K562 (cell line): ENCODE results near the gene ANXA4. TPM values are rescaled to one million over a fixed set of nuclear protein-coding genes. Genes with fewer than 3 reads are reported as not detected.

Source experiments
- CBX3 ChIP-seq, 2 experiments: IDR thresholded peaks; 1 replicate in 1 of 2; 2 replicates in 1 of 2; pipeline ENCODE4 v1.6.1; 2012; ENCODE audit warnings: inconsistent platforms in 2 of 2, low read length in 2 of 2, borderline replicate concordance in 1 of 2, control low read depth in 1 of 2
- CCNT2 ChIP-seq: IDR thresholded peaks from 2 replicates; pipeline ENCODE4 v1.6.1; 2011; ENCODE audit warnings: borderline replicate concordance, low read depth, mild to moderate bottlenecking, moderate library complexity, mixed read lengths, low read length; ENCODE audit not compliant: insufficient read length; ENCODE audit errors: extremely low read depth
- CTBP1 ChIP-seq: fragments of 450-650 bp; IDR thresholded peaks from 2 replicates; pipeline ENCODE4 v1.6.1; 2016; ENCODE audit warnings: borderline replicate concordance
- E2F6 ChIP-seq, 2 experiments: IDR thresholded peaks; 2 replicates each; pipeline ENCODE4 v1.6.1; 2011; ENCODE audit warnings: borderline replicate concordance in 1 of 2, control low read depth in 1 of 2, low read depth in 1 of 2, low read length in 1 of 2, mild to moderate bottlenecking in 1 of 2, mixed read lengths in 1 of 2, moderate library complexity in 1 of 2; ENCODE audit not compliant: insufficient read depth in 1 of 2, insufficient read length in 1 of 2, poor library complexity in 1 of 2, severe bottlenecking in 1 of 2; ENCODE audit errors: extremely low read depth in 1 of 2
- ESRRA ChIP-seq: fragments of 450-650 bp; IDR thresholded peaks from 2 replicates; pipeline ENCODE4 v1.6.1; 2014; ENCODE audit warnings: low read depth, mild to moderate bottlenecking, moderate library complexity, borderline replicate concordance
- HDAC3 ChIP-seq: fragments of 450-650 bp; IDR thresholded peaks from 2 replicates; pipeline ENCODE4 v1.6.1; 2018; ENCODE audit warnings: borderline replicate concordance, mild to moderate bottlenecking, moderate library complexity; ENCODE audit not compliant: partially characterized antibody
- MTA3 ChIP-seq: fragments of 450-650 bp; formaldehyde crosslinking; IDR thresholded peaks from 2 replicates; pipeline ENCODE4 v1.6.1; 2017; ENCODE audit warnings: mild to moderate bottlenecking, borderline replicate concordance
- NFXL1 ChIP-seq: fragments of 450-650 bp; formaldehyde crosslinking; IDR thresholded peaks from 2 replicates; pipeline ENCODE4 v1.4.0; 2021; ENCODE audit warnings: mild to moderate bottlenecking
- NR3C1 ChIP-seq: sonication (generic); formaldehyde crosslinking; IDR thresholded peaks from 2 replicates; pipeline ENCODE4 v1.8.1; 2022; ENCODE audit warnings: missing genetic modification reagents
- OTX1 ChIP-seq: fragments of 450-650 bp; formaldehyde crosslinking; IDR thresholded peaks from 2 replicates; pipeline ENCODE4 v1.4.0; 2022; ENCODE audit warnings: mild to moderate bottlenecking
- RAD51 ChIP-seq: fragments of 450-650 bp; IDR thresholded peaks from 2 replicates; pipeline ENCODE4 v1.7.1; 2016; ENCODE audit warnings: low read depth, mild to moderate bottlenecking, borderline replicate concordance
- RBBP5 ChIP-seq: fragments of 200-600 bp; sonication (generic); IDR thresholded peaks from 2 replicates; pipeline ENCODE4 v1.6.1; 2012; ENCODE audit warnings: borderline replicate concordance, mild to moderate bottlenecking, low read length, control low read depth, inconsistent platforms; ENCODE audit not compliant: insufficient read depth, poor library complexity, severe bottlenecking
- RBM14 ChIP-seq: fragments of 200-400 bp; formaldehyde crosslinking; IDR thresholded peaks from 2 replicates; pipeline ENCODE4 v1.6.1; 2018; ENCODE audit warnings: low read depth, mild to moderate bottlenecking, low read length, moderate library complexity, borderline replicate concordance; ENCODE audit not compliant: insufficient read depth
- SFPQ ChIP-seq: fragments of 200-400 bp; formaldehyde crosslinking; IDR thresholded peaks from 2 replicates; pipeline ENCODE4 v1.6.1; 2017; ENCODE audit warnings: mild to moderate bottlenecking, low read depth, low read length, moderate library complexity
- SPI1 ChIP-seq: IDR thresholded peaks from 2 replicates; pipeline ENCODE4 v1.6.1; 2011; ENCODE audit warnings: low read depth, low read length, control low read depth, borderline replicate concordance
- SRSF7 ChIP-seq: fragments of 200-400 bp; formaldehyde crosslinking; optimal IDR thresholded peaks from 2 replicates; pipeline ENCODE3; 2017; ENCODE audit warnings: mild to moderate bottlenecking, low read depth, low read length
- TEAD1 ChIP-seq, 2 experiments: fragments of 450-650 bp in 1 of 2; sonication (generic) in 1 of 2; formaldehyde crosslinking; IDR thresholded peaks; 2 replicates each; pipeline versions ENCODE4 v1.4.0 to v1.8.0; 2020 to 2022; ENCODE audit warnings: mild to moderate bottlenecking in 2 of 2, missing genetic modification reagents in 1 of 2
- ZC3H11A ChIP-seq: IDR thresholded peaks from 2 replicates; pipeline ENCODE4 v1.6.1; 2012; ENCODE audit warnings: low read depth, low read length, improper control_type of control experiment
- ZEB2 ChIP-seq: fragments of 450-650 bp; IDR thresholded peaks from 2 replicates; pipeline ENCODE4 v1.6.1; 2016
- ZNF239 ChIP-seq: fragments of 250-450 bp; sonication (Bioruptor Pico); IDR thresholded peaks from 2 replicates; pipeline ENCODE4 v1.4.0; 2020; ENCODE audit warnings: mild to moderate bottlenecking
- ZNF263 ChIP-seq: sonication (generic); formaldehyde crosslinking; IDR thresholded peaks from 2 replicates; pipeline ENCODE4 v1.8.0; 2022; ENCODE audit warnings: mild to moderate bottlenecking, missing genetic modification reagents, borderline replicate concordance
- ZNF316 ChIP-seq: fragments of 450-650 bp; IDR thresholded peaks from 2 replicates; pipeline ENCODE4 v1.6.1; 2016
- polyA plus RNA-seq, 8 experiments: library from polyadenylated mRNA; depleted of rRNA in 4 of 8; stranded (reverse) in 5 of 8; unstranded in 3 of 8; fragments of >200 nt; fragmentation: Nextera tagmentation in 2 of 8; fragmentation: Illumina TruSeq in 1 of 8; extraction: Ambion mirVana in 2 of 8; extraction: Trizol in 1 of 8; gene quantifications; 2 replicates each; pipeline versions ENCODE4 v1.2.1 to v1.2.3, GENCODE V29; 2011 to 2014; ENCODE audit warnings: inconsistent platforms in 1 of 8, missing spikeins in 1 of 8
- total RNA-seq, 7 experiments: library from RNA; depleted of rRNA in 6 of 7; stranded (reverse); fragments of >200 nt in 6 of 7; fragmentation: Illumina TruSeq in 2 of 7; extraction: Trizol in 2 of 7; gene quantifications; 2 replicates each; pipeline versions ENCODE4 v1.2.1 to v1.2.3, GENCODE V29; 2011 to 2021; ENCODE audit warnings: low replicate concordance in 1 of 7

The ANXA4 gene
- total and polyA plus RNA-seq, 9 of the 15 experiments (the other 6 are each of a cell fraction or from before 2014, with no cell fraction given) = 3.4 to 13.6 (median 11.6) TPM

GRCh38 chr2:69830045-69830905 is 88.3 kb downstream of the ANXA4 start (continued):
- peak in 1 of 2 experiments; percentile 8 for TF ChIP-seq E2F6 (IDR thresholded peaks at IDR 0.05; ENCODE audit: borderline replicate concordance in 1 of 2, extremely low read depth in 1 of 2, insufficient read depth in 1 of 2, insufficient read length in 1 of 2, low read depth in 1 of 2, low read length in 1 of 2, poor library complexity in 1 of 2, severe bottlenecking in 1 of 2)
- TF ChIP-seq ZNF316 = peak; percentile 75
- no peak for TF ChIP-seq HDAC3
- peak; percentile 18 for TF ChIP-seq CTBP1
- TF ChIP-seq RAD51 = no peak
- peak; percentile 33; the same call in 1 of the 2 replicates for TF ChIP-seq ZEB2
- TF ChIP-seq OTX1 = no peak
- TF ChIP-seq RBBP5 = peak; percentile 80
- TF ChIP-seq MTA3 = peak; percentile 8; the same call in 1 of the 2 replicates
- TF ChIP-seq SRSF7 = no peak
- no peak for TF ChIP-seq SFPQ
- 0 out of 2 replicates have a peak, but pooled peaks have one; percentile 3 for TF ChIP-seq NR3C1 (CRISPR knock-in tag)
- TF ChIP-seq CCNT2 = peak; percentile 12
- TF ChIP-seq NFXL1 = no peak
- peak in 1 of 2 experiments; percentile 42; a peak in 1 of 4 replicates for TF ChIP-seq TEAD1 (CRISPR knock-in tag; IDR thresholded peaks at IDR 0.05)
- TF ChIP-seq RBM14 = 0 out of 2 replicates have a peak, but pooled peaks have one; percentile 60
- TF ChIP-seq ZNF239 (CRISPR knock-in tag) = no peak
- 0 out of 3 replicates have a peak, but pooled peaks of 1 of the 2 experiments have one; percentile 33 for TF ChIP-seq CBX3 (IDR thresholded peaks at IDR 0.05; ENCODE audit: borderline replicate concordance in 1 of 2, low read length in 2 of 2)
- peak; percentile 71; the same call in 1 of the 2 replicates for TF ChIP-seq SPI1
- peak; percentile 64 for TF ChIP-seq ESRRA
- TF ChIP-seq ZC3H11A = no peak
- TF ChIP-seq ZNF263 (CRISPR knock-in tag) = 0 out of 2 replicates have a peak, but pooled peaks have one; percentile 50
